ENCODE measurements around the gene PLEKHM1.
"Not testable (repeated sequence)": the region's sequence is repeated elsewhere in the genome, so short reads cannot be mapped to it uniquely, and the experiment has no call there.

PLEKHM1 gene

DNA sequence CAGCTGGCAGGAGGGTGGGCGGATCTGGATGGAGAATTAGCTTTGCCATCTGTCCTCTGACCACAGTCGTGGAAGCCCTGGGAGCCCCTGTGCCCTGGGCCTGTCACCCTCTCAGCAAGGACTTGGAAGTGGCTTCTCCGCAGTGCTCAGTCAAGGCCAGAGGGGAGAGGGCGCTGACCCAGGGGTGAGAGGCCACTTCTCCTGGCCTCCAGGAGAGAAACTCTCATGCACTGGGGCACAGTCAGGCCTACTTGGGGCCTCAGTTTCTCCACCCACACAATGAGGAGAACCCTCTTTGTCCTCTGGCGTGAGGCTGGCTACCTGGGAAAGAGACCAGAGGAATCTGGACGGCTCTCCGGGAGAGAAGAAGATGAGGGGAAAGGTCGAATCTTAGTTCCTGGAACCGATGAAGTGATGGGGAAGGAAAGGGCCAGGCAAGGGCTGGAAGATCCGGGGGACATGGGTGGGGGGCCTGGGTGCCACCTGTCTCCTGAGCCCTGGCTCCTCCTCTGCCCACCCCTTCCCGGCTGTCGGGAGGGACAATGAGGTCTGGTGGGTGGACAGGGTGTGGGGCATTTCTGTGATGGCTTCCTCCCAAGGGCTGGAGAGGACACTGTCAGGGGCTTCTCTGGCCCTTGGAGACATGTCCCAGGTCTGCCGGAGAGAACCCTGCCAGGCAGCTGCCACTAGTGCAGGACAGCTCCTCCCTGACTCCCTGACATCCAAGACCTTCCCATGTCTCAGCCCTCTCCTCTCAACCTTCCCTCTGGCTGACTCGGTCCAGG, 48.8 kb downstream of the PLEKHM1 start:
- DNase-seq = no peak
- TF ChIP-seq POLR2A (IDR thresholded peaks at IDR 0.05; ENCODE audit: low read length) = no peak
- TF ChIP-seq GATA1 (IDR thresholded peaks at IDR 0.05; ENCODE audit: low read depth, low read length) = no peak

DNA sequence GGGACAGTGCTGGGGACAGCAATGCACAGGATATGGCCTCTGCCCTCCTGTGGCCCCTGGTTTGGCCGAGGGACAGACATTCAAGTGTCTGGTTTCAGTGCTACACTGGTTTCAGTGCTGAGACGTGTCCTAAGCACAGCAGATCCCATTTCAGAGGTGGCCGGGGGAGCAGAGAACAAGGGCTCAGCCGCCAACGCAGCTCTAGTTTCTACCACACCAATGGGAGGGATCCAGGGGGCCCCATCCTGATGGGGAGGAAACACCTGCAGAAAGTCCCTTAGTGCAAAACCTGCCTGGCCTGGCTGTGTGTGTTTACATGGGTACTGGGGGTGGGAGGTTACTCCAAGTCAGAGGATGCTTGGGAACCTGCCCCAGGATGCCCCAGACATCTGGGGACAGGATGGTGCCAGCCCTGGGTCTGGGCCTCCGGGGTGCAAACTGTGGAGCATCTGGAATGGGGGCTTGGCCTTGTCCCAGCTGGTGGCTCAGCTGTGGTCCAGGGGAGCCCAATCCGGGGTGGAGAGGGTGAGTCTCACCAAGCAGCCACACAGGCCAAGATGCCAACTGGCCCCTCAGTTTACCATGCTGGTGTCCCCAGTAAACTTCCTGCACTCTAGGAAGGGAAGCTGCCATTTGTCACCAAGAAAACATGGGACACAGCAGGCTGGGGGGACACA, 49.5 kb downstream of the PLEKHM1 start:
- DNase-seq = not testable (repeated sequence)

DNA sequence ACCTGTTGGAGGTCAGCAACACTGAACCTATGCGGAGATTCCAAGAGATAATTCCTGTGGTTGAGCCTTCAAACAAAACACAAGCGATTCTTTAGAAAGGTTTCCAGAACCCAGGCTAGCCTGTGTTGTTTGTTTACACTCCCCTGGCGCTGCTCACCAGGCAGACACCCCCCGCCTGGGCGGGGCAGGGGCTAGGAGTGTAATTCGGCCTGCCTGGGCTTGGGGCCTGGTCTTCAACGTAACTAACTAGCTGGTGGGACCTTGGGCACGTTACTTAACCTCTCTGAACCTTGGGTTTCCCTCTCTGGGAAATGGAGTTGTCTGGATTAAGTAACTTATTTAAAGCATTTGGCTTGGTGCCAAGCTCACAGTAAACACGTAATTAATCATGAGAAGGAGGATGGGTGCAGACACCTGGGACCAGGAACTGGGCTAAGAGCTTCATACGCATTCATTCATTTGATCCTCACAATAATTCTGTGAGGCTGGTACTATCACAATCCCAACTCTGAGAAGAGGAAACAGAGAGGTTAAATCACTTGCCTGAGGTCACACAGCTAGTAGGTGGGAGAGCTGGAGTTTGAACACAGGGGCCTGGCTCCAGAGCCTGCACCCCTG, 50.3 kb downstream of the PLEKHM1 start:
- DNase-seq = peak in 1 of 2 experiments; percentile 17

DNA sequence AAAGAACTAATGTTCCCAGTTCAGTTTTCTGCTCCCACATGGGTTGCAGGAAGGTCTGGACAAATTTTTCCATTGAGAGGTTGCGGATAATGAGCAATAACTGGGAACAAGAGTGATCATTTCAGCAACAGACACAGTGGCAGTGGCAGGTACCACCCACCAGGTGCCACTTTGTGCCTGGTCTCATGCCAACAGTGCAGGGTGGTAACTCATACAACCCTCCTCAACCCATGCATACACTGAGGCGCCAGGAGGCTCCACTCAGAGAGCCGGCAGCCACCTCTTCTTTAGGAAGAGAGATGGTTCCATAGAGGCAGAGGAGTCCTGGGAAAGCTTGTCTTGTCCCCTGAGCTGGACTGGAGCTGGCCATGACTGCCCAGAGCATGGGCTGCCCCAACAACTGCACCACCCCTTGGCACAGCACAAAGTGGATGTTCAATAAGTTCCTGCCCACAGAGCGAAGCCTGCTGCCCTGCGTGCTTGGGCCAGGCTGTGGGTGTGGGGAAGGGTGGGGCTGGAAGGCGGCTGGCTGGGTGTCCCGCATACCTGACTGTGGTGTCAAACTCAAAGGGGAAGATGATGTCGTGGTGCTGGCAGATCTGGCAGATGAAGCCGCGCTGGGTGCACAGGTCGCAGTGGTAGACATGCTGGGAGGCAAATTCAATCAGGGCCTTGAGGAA, 51.5 kb downstream of the PLEKHM1 start:
- DNase-seq = no peak
- TF ChIP-seq POLR2A (IDR thresholded peaks at IDR 0.05; ENCODE audit: low read length) (no peak), GATA1 (IDR thresholded peaks at IDR 0.05; ENCODE audit: low read depth, low read length) (no peak)

More for the DNA sequence above, 50.3 kb downstream of the PLEKHM1 start:
- TF ChIP-seq GATA1 (IDR thresholded peaks at IDR 0.05; ENCODE audit: low read depth, low read length) = no peak
- no peak for TF ChIP-seq POLR2A (IDR thresholded peaks at IDR 0.05; ENCODE audit: low read length)

DNA sequence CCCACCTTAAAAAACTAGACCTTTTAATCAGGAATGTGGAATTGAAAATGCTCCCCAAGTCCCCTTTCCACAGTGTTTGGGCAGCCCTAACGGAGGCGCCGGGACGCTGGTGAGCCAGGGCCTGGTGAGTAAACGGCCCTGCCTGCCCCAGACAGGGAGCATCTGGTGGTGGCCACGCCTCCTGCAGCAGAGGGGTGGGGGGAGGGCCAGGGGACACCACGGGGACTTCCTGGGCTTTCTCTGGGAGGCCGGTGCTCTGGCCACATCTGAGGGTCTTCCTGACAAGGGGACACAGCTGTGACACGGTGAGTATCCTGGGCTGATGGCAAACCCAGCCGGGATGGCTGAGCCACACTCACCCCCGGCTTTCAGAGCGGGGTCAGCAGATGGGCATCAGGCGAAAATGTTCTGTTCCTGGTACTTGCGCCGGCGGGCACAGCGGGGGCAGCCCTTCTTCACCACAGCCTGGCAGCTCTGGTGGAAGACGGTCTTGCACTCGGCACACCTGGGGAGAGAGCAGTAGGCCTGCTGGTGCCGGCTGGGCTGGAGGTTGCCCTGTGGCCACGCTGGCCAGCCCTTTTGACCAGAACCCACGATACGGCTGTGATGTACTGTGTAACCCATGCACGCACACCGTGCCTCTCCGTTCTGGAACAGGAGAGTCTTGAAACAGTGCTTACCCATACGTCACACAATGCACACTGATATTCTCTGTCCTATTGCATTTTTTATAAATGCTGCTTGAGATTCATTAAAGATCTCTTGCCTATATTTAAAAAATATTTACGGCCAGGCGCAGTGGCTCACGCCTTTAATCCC, 52.8 kb downstream of the PLEKHM1 start:
- TF ChIP-seq GATA1 (IDR thresholded peaks at IDR 0.05; ENCODE audit: low read depth, low read length) (no peak), POLR2A (IDR thresholded peaks at IDR 0.05; ENCODE audit: low read length) (no peak)
- DNase-seq = no peak

DNA sequence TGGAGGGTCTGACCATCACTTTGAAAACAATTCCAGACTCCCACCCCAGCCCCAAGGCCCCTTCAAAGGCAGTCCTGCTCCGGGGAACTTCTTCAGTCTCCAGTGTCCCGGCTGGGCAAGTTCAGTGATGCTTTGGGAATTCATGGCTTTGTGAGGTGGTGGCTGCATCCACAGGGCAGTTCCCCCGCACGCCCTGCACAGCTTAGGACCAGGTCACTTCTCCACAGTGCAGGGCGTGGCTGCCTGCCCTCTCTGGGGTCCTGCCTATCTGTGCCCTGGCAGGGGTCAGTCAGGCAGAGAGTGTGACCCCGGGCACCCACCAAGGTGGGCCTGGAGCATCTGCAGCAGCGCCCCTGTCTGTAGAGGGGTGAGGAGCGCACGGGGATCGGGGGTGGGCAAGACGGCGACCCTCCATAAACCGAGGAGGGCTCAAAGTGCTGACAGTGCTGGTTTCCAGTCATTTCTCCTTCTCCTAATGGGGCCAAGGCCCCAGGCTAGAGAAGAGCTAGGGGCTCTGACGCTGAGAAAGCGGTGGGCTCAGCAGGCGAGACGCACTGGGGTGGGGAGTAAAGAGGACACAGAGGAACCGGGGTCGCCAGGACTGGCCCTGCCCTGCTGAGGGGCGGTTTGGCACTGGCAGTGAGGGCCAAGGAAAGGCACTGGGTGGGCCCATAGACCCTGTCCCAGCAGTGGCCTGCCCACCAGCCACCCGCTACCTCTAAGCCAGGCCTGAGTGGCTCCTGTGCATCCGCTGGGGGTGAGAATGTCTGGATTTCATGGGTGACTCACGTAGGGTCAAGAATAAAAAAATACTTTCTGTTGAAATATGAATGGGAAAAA, 53.7 kb downstream of the PLEKHM1 start:
- TF ChIP-seq GATA1 (IDR thresholded peaks at IDR 0.05; ENCODE audit: low read depth, low read length) (no peak), POLR2A (IDR thresholded peaks at IDR 0.05; ENCODE audit: low read length) (no peak)
- DNase-seq = no peak

DNA sequence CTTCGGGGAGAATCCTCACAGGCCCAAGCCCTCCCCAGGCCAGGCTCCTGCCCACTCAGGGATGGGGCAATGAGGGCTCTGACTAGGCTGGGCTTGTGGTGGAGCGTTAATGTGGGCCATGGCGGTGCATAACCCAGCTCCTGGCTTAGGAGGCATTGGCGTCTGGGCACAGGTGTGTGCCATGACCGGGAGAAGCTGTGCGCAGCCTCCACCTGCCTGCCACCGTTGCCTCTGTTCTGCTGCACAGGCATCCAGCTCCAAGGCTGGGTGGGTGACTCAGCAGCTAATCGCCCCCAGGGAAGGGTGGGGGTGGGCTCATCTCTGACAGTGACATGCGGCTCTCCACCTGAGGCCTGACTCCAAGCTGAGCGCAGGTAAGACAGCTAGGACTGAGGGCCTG, 54.4 kb downstream of the PLEKHM1 start:
- DNase-seq = no peak
- no peak for TF ChIP-seq POLR2A (IDR thresholded peaks at IDR 0.05; ENCODE audit: low read length)
- TF ChIP-seq GATA1 (IDR thresholded peaks at IDR 0.05; ENCODE audit: low read depth, low read length) = no peak

DNA sequence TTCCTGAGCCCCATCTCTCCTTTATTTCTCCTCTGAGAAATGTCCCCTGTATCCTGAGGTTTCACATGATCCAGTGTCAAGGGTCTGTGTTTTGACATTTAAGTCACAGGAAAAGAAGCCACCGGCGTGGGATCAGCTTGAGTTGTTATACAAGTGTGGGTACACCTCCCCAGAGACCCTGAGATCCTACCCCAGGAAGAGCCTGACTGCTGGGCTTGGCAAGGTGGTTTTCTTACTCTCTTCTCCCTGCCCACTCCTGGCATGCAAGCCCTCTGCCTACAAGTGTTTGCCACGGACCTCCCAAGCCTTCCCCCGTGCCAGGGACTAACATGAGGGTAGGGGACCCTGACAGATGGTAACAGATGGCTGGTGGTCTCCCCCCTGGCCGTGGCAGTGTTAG, 55.0 kb downstream of the PLEKHM1 start:
- TF ChIP-seq GATA1 (IDR thresholded peaks at IDR 0.05; ENCODE audit: low read depth, low read length) (no peak), POLR2A (IDR thresholded peaks at IDR 0.05; ENCODE audit: low read length) (no peak)
- DNase-seq = no peak

DNA sequence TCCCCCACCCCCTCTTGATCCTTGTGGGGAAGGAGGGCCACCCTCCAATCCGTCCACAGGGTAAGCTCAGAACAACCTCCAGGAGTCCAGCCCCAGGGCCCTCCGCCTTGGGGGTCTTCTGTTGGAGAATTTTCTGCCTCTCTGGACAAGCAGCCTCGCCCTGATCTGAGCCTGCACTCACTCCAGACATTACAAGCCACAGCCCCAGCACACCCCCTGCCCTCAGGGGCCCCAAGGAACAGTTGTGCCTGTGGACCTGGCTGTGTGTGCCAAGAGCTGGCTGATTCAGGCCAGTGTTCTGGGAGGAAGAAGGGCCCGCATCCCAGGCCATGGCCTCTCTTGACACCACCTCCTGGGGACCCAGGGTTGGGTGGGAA, 57.4 kb downstream of the PLEKHM1 start:
- TF ChIP-seq POLR2A (IDR thresholded peaks at IDR 0.05; ENCODE audit: low read length) = no peak
- TF ChIP-seq GATA1 (IDR thresholded peaks at IDR 0.05; ENCODE audit: low read depth, low read length) = no peak
- DNase-seq = no peak

DNA sequence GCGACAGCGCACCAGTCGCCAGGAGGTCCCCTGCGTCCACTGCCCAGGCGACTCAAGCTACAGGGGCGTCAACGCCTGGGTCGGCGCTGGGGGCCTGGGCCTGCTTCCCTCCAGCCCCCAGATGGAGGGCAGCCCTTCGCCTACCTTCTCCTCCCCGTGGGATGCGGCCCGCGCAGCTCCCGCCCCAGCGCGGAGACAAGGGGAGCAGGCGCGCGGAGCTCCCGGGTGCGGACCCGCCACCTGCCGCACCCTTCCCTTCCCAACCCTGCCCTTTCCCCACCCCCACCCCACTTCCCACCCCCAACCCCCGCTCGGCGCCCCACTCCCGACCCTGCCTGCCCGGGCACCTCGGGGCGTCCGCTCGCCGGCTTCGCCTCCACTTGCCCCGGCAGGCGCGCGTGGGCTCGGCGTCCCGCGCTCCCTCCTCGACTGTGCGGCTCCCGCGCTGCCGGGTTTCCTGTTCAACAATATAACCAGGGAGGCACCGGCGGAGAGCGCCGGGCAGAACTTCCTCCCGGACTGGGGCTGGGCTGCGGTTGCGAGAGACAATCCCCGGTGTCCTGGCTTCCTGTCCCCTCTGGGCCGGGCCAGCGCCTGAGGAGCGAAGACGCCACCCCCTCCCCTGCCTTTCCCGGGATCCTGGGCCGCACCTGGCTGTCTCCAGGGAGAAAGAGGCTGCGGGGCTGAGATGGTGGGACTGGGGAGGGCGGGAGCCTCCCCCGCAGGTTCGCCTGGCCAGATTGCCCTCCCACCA, 57.9 kb downstream of the PLEKHM1 start, which contains the start of gene ARHGAP27:
TSS of gene ARHGAP27 (minus strand) at position 466 of the 754 bp plus-strand sequence. CDS start 2,591 bp downstream, outside the sequence.
- no peak for TF ChIP-seq POLR2A (IDR thresholded peaks at IDR 0.05; ENCODE audit: low read length)
- no peak for TF ChIP-seq GATA1 (IDR thresholded peaks at IDR 0.05; ENCODE audit: low read depth, low read length)
- DNase-seq = no peak

DNA sequence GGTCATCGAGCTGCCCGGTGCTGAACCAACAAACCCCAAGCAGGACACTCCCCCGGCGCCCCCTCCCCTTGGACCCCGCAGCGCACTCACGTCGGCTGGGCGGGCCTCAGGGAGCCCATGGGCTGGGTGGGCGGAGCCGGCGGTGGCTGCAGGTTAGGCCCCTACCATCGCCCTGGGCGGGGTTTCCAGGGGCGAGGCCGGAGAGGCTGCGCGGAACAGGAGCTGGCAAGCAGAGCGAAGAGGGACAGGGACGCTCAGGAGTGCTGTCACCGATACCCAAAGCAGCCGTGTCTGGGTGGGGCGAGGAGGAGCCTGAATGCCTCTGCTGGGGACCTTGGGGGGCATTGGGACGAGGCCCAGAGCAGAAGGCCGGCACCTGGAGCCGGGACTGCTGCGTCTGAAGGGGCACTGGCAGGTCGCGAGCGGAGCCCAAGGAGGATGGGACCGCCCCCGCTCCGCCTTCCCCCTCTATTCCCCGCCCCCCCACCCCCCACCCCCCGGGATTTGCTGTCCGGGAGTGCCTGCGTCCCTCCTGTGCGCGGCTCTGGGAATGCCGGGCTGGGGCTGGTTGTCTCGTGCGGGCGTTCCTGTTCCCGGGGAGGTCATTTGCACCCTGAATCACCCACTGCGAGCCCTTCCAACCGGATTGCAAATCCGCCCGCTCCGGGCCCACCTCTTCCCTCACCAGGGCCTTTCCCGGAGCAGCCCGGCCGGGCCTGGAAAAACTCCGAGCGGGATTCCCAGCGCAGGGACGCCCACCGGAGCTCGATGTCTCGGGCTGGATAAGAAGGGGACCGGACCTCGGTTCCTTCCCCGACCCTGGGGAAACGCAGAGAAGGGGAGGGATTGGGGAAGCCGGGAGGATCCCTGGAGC, 58.8 kb downstream of the PLEKHM1 start:
- TF ChIP-seq POLR2A (IDR thresholded peaks at IDR 0.05; ENCODE audit: low read length) (no peak), GATA1 (IDR thresholded peaks at IDR 0.05; ENCODE audit: low read depth, low read length) (no peak)

More for the DNA sequence above, 58.8 kb downstream of the PLEKHM1 start:
- DNase-seq = peak; percentile 40 to 51
